ENCODE measurements around the gene PSMB3.

- TF ChIP-seq CTCF (IDR thresholded peaks at IDR 0.05; ENCODE audit: insufficient read depth, low read length) (no peak), SPI1 (IDR thresholded peaks at IDR 0.05; ENCODE audit: borderline replicate concordance, low read depth) (no peak), POLR2AphosphoS5 (IDR thresholded peaks at IDR 0.05; ENCODE audit: low read depth) (no peak)
- TF ChIP-seq, protein P1, sequence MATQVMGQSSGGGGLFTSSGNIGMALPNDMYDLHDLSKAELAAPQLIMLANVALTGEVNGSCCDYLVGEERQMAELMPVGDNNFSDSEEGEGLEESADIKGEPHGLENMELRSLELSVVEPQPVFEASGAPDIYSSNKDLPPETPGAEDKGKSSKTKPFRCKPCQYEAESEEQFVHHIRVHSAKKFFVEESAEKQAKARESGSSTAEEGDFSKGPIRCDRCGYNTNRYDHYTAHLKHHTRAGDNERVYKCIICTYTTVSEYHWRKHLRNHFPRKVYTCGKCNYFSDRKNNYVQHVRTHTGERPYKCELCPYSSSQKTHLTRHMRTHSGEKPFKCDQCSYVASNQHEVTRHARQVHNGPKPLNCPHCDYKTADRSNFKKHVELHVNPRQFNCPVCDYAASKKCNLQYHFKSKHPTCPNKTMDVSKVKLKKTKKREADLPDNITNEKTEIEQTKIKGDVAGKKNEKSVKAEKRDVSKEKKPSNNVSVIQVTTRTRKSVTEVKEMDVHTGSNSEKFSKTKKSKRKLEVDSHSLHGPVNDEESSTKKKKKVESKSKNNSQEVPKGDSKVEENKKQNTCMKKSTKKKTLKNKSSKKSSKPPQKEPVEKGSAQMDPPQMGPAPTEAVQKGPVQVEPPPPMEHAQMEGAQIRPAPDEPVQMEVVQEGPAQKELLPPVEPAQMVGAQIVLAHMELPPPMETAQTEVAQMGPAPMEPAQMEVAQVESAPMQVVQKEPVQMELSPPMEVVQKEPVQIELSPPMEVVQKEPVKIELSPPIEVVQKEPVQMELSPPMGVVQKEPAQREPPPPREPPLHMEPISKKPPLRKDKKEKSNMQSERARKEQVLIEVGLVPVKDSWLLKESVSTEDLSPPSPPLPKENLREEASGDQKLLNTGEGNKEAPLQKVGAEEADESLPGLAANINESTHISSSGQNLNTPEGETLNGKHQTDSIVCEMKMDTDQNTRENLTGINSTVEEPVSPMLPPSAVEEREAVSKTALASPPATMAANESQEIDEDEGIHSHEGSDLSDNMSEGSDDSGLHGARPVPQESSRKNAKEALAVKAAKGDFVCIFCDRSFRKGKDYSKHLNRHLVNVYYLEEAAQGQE (IDR thresholded peaks at IDR 0.05; ENCODE audit: insufficient replicate concordance, low read depth), result no peak
Observed at GRCh38 chr17:38709104-38709820, 43.3 kb upstream of the PSMB3 start.
